GM12878 (cell line): ENCODE results near the gene ELAVL1. TPM values are rescaled to one million over a fixed set of nuclear protein-coding genes. Genes with fewer than 3 reads are reported as not detected.

ENCODE experiments used
- DPF2 ChIP-seq: fragments of 450-650 bp; IDR thresholded peaks from 2 replicates; pipeline ENCODE4 v1.6.1; 2017; ENCODE audit warnings: mild to moderate bottlenecking
- EP300 ChIP-seq, 2 experiments: fragments of 150-350 bp in 1 of 2; IDR thresholded peaks; 2 replicates each; pipeline ENCODE4 v1.6.1; 2011 to 2012; ENCODE audit warnings: low read depth in 2 of 2, low read length in 2 of 2, borderline replicate concordance in 1 of 2, improper control_type of control experiment in 1 of 2, inconsistent platforms in 1 of 2; ENCODE audit not compliant: control insufficient read depth in 1 of 2
- FOXK2 ChIP-seq: fragments of 450-650 bp; IDR thresholded peaks from 2 replicates; pipeline ENCODE4 v1.6.1; 2017; ENCODE audit warnings: mild to moderate bottlenecking, moderate library complexity
- HCFC1 ChIP-seq: fragments of 150-350 bp; IDR thresholded peaks from 2 replicates; pipeline ENCODE4 v1.6.1; 2014; ENCODE audit warnings: low read length
- IKZF1 ChIP-seq: fragments of 450-650 bp; conservative IDR thresholded peaks from 2 replicates; pipeline ENCODE4 v1.6.1; 2017; ENCODE audit warnings: antibody characterized with exemption, mild to moderate bottlenecking
- IRF3 ChIP-seq: fragments of 450-650 bp; IDR thresholded peaks from 2 replicates; pipeline ENCODE4 v1.6.1; 2014; ENCODE audit warnings: mild to moderate bottlenecking
- IRF5 ChIP-seq: fragments of 450-650 bp; IDR thresholded peaks from 2 replicates; pipeline ENCODE4 v1.6.1; 2017; ENCODE audit warnings: borderline replicate concordance
- JUNB ChIP-seq: IDR thresholded peaks from 2 replicates; pipeline ENCODE4 v1.6.1; 2016; ENCODE audit warnings: antibody characterized with exemption, mild to moderate bottlenecking
- MEF2A ChIP-seq: IDR thresholded peaks from 2 replicates; pipeline ENCODE4 v1.6.1; 2011; ENCODE audit warnings: low read depth, mild to moderate bottlenecking, low read length, moderate library complexity; ENCODE audit not compliant: insufficient read depth
- NFIC ChIP-seq: IDR thresholded peaks from 2 replicates; pipeline ENCODE4 v1.6.1; 2012; ENCODE audit warnings: low read depth, mild to moderate bottlenecking, inconsistent platforms, low read length, moderate library complexity
- NRF1 ChIP-seq: conservative IDR thresholded peaks from 2 replicates; pipeline ENCODE4 v1.6.1; 2011; ENCODE audit warnings: mild to moderate bottlenecking, low read depth, low read length, improper control_type of control experiment
- POLR2AphosphoS5 ChIP-seq: IDR thresholded peaks from 2 replicates; pipeline ENCODE4 v1.6.1; 2011; ENCODE audit warnings: mild to moderate bottlenecking, low read length, inconsistent platforms
- RAD21 ChIP-seq: IDR thresholded peaks from 2 replicates; pipeline ENCODE4 v1.6.1; 2011; ENCODE audit warnings: mild to moderate bottlenecking, low read depth, low read length, moderate library complexity; ENCODE audit not compliant: insufficient read depth
- SMC3 ChIP-seq: IDR thresholded peaks from 2 replicates; pipeline ENCODE4 v1.6.1; 2011; ENCODE audit warnings: low read length, improper control_type of control experiment, borderline replicate concordance
- STAT3 ChIP-seq: IDR thresholded peaks from 2 replicates; pipeline ENCODE4 v1.6.1; 2011; ENCODE audit warnings: low read depth, low read length, improper control_type of control experiment
- SUZ12 ChIP-seq: fragments of 200-600 bp; sonication (generic); IDR thresholded peaks from one replicate; pipeline ENCODE4 v1.6.1; 2018; ENCODE audit warnings: antibody characterized with exemption, mild to moderate bottlenecking; ENCODE audit not compliant: unreplicated experiment
- TARDBP ChIP-seq: IDR thresholded peaks from 2 replicates; pipeline ENCODE4 v1.6.1; 2016; ENCODE audit warnings: borderline replicate concordance
- ZBED1 ChIP-seq: IDR thresholded peaks from 2 replicates; pipeline ENCODE4 v1.6.1; 2016; ENCODE audit warnings: borderline replicate concordance
- ZNF687 ChIP-seq: fragments of 450-650 bp; IDR thresholded peaks from 2 replicates; pipeline ENCODE4 v1.6.1; 2017; ENCODE audit warnings: mild to moderate bottlenecking, moderate library complexity
- ZSCAN29 ChIP-seq: fragments of 450-650 bp; IDR thresholded peaks from 2 replicates; pipeline ENCODE4 v1.6.1; 2017; ENCODE audit warnings: mild to moderate bottlenecking, moderate library complexity
- polyA plus RNA-seq, 11 experiments: library from polyadenylated mRNA; depleted of rRNA in 4 of 11; unstranded in 6 of 11; stranded (reverse) in 5 of 11; fragments of >200 nt; fragmentation: Nextera tagmentation in 4 of 11; fragmentation: Illumina TruSeq in 1 of 11; extraction: Ambion mirVana in 4 of 11; extraction: Trizol in 1 of 11; gene quantifications; 1 replicate in 1 of 11; 2 replicates in 10 of 11; pipeline versions ENCODE4 v1.2.1 to v1.2.3, GENCODE V29; 2011 to 2016; ENCODE audit warnings: inconsistent platforms in 2 of 11, missing spikeins in 2 of 11, low read depth in 1 of 11
- total RNA-seq, 4 experiments: library from RNA; depleted of rRNA in 3 of 4; stranded (reverse); fragments of >200 nt in 3 of 4; fragmentation: Illumina TruSeq in 1 of 4; extraction: Trizol in 1 of 4; gene quantifications; 2 replicates each; pipeline versions ENCODE4 v1.2.1 to v1.2.3, GENCODE V29; 2013 to 2021
- TF ChIP-seq, protein P1 (sequence below): fragments of 450-650 bp; IDR thresholded peaks from 2 replicates; pipeline ENCODE4 v1.6.1; 2017; ENCODE audit warnings: low read depth, mild to moderate bottlenecking, moderate library complexity
- TF ChIP-seq, protein P2 (sequence below): IDR thresholded peaks from 2 replicates; pipeline ENCODE4 v1.6.1; 2012; ENCODE audit warnings: low read depth, low read length, improper control_type of control experiment

Gene ELAVL1
- total and polyA plus RNA-seq, 10 of the 15 experiments (the other 5 are each of a cell fraction or from before 2014, with no cell fraction given), result 7.4 to 155 (median 70.3) TPM

DNA sequence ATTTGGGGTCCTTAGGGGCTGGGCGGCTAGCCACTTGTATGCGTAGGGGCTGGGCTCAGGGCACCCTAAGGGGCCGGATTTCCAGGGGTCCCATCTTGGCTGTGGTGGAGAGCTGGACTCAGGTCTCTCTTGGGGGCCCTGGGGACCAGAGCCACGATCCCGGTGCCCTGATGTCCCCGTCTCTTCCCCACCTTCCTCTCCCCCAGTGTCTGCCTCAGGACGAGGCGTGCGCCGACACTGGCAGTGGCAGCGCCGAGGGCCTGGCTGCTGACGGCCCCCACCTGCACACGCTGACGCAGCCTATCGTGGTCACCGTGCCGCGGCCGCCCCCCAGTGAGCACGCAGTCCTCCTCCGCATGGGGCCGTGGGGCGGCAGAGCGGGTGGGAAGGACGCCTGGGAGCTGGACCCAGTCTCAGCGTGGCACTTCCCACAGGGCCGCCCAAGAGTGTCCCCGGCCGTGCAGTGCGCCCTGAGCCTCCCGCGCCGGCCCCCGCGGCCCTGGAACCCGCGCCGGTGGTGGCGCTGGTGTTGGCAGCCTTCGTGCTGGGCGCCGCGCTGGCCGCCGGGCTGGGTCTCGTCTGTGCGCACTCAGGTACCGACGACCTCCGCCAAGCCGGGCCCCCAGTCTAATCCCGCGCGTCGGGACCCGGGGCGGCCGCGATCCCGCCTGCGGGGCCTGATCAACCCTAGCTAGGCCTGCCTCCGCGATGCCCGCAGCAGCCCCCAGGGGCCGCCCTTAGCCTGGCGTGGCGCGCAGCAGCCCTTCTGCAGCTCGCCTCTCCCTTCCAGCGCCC is 88.0 kb downstream of the ELAVL1 start (continued):
- TF ChIP-seq EP300 (IDR thresholded peaks at IDR 0.05; ENCODE audit: borderline replicate concordance in 1 of 2, control insufficient read depth in 1 of 2, low read depth in 2 of 2, low read length in 2 of 2) (no peak), MEF2A (no peak), ZNF687 (no peak), IKZF1 (0 out of 2 replicates have a peak, but pooled peaks have one; percentile 14), FOXK2 (no peak), NRF1 (no peak), STAT3 (no peak), TARDBP (no peak), ZBED1 (no peak), SUZ12 (peak; percentile 98), HCFC1 (no peak), POLR2AphosphoS5 (no peak), SMC3 (no peak), IRF5 (no peak), DPF2 (peak; percentile 35; the same call in 1 of the 2 replicates), RAD21 (0 out of 2 replicates have a peak, but pooled peaks have one; percentile 27), NFIC (no peak), JUNB (no peak), IRF3 (no peak), ZSCAN29 (no peak)
- TF ChIP-seq, protein P1, sequence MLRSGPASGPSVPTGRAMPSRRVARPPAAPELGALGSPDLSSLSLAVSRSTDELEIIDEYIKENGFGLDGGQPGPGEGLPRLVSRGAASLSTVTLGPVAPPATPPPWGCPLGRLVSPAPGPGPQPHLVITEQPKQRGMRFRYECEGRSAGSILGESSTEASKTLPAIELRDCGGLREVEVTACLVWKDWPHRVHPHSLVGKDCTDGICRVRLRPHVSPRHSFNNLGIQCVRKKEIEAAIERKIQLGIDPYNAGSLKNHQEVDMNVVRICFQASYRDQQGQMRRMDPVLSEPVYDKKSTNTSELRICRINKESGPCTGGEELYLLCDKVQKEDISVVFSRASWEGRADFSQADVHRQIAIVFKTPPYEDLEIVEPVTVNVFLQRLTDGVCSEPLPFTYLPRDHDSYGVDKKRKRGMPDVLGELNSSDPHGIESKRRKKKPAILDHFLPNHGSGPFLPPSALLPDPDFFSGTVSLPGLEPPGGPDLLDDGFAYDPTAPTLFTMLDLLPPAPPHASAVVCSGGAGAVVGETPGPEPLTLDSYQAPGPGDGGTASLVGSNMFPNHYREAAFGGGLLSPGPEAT, result no peak
- TF ChIP-seq, protein P2, sequence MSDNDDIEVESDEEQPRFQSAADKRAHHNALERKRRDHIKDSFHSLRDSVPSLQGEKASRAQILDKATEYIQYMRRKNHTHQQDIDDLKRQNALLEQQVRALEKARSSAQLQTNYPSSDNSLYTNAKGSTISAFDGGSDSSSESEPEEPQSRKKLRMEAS, result no peak
